Upper lobe of left lung (tissue), 6 donors: ENCODE data around the gene CD164L2. TPM values are rescaled to one million over a fixed set of nuclear protein-coding genes. Genes with fewer than 3 reads are reported as not detected.

Experiments
- ATAC-seq, 2 donors: fragments of 200-7000 bp; cut with Tn5 transposase; one replicate each; pipeline ENCODE4 v1.9.1; 2022; ENCODE audit warnings: mild to moderate bottlenecking in 2 of 2, moderate library complexity in 2 of 2; ENCODE audit not compliant: low FRiP score in 2 of 2
- DNase-seq, 2 donors: peaks; one replicate each; pipeline ENCODE4 v3.0.0-alpha.2; 2019 to 2020
- H3K27ac ChIP-seq, 4 donors: fragments of 200-600 bp; sonication (generic); one replicate each; pipeline ENCODE4 v1.5.1; 2016 to 2019
- H3K27me3 ChIP-seq, 4 donors: fragments of 200-600 bp; sonication (generic); one replicate each; pipeline ENCODE4 v1.5.1; 2017 to 2019
- H3K36me3 ChIP-seq, 4 donors: fragments of 200-600 bp; sonication (generic); one replicate each; pipeline ENCODE4 v1.5.1; 2016 to 2019
- H3K4me1 ChIP-seq, 4 donors: fragments of 200-600 bp; sonication (generic); one replicate each; pipeline ENCODE4 v1.5.1; 2018 to 2019
- H3K4me3 ChIP-seq, 4 donors: fragments of 200-600 bp; sonication (generic); one replicate each; pipeline ENCODE4 v1.5.1; 2017 to 2019; ENCODE audit warnings: mild to moderate bottlenecking in 2 of 4, moderate library complexity in 1 of 4
- H3K9me3 ChIP-seq, 4 donors: fragments of 200-600 bp; sonication (generic); one replicate each; pipeline ENCODE4 v1.5.1; 2018 to 2019
- EP300 ChIP-seq, 4 donors: sonication (generic); formaldehyde crosslinking; IDR thresholded peaks; one replicate each; pipeline ENCODE4 v1.5.1; 2017; ENCODE audit warnings: antibody characterized with exemption in 4 of 4, control low read depth in 2 of 4
- POLR2A ChIP-seq, 4 donors: fragments of 450-650 bp; IDR thresholded peaks; one replicate each; pipeline ENCODE4 v1.5.1; 2016 to 2017; ENCODE audit warnings: antibody characterized with exemption in 4 of 4, mild to moderate bottlenecking in 2 of 4
- POLR2AphosphoS5 ChIP-seq, 2 donors: sonication (generic); formaldehyde crosslinking; IDR thresholded peaks; one replicate each; pipeline ENCODE4 v1.5.1; 2017; ENCODE audit warnings: antibody characterized with exemption in 2 of 2
- WGBS, 2 donors: methylation state at CpG; one replicate each; pipeline ENCODE4 v1.1.5; 2017 to 2018; 5-methylcytosine and 5-hydroxymethylcytosine counted together
- total RNA-seq, 6 donors: library from RNA; depleted of rRNA in 4 of 6; stranded (reverse); fragments of >200 nt in 4 of 6; gene quantifications; one replicate each; pipeline versions ENCODE4 v1.1.0 to v1.2.1, GENCODE V29; 2016 to 2021
- TF ChIP-seq, protein P1 (sequence below), 6 experiments: fragments of 450-650 bp in 4 of 6; fragments of 200-600 bp in 2 of 6; sonication (generic) in 2 of 6; IDR thresholded peaks; one replicate each; pipeline ENCODE4 v1.5.1; 2016 to 2019; ENCODE audit warnings: antibody characterized with exemption in 6 of 6
- donor health status: DM: no; HTN: no; CAD: no; lungs with moderate emphysema.
- donor health status: DM: no; HTN: yes; CAD: no; lungs with severe emphysema.

The CD164L2 gene
- total RNA-seq, 6 donors from 2014 or later: 2.3 to 12.3 (median 5.5) TPM

DNA sequence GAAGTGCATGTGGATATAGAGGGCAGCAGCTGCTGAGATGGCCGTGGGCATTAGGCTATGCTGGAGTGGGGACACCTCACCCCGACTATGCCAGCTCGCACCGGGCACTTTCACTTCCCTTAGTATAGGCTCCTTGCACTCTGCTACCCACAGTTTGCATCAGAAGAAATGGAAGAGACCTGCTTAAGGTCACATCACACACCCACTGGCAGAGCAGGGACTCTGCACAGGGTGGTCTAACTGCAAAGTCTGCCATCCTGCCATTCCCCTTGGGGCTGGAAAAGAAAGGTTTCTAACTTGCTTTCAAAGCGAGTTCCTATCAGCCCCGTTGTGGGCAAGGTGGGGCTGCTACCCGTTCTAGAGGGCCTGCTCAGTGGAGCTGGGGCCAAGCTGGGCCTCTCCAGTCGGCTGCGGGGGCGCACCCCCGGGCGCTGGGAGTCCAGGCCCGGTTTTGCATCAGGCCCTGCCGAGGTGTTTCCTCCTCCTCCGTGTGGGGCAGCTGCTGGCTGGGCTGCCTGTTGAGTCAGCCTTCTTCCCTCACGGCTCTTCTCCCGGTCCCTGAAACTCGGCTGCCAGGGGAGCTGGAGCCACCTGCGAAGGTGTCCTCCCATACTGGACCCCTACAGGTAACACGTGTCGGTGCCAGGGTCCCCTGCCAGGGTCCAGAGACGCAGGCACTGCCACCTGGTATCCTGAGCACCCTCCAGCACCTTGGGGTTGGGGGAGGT lies 41.4 kb downstream of the CD164L2 start, which contains the start of gene SYTL1:
Gene SYTL1 (plus strand): TSS at position 498 of the 728 bp plus-strand sequence. CDS start 3,313 bp downstream, outside the sequence.
- peak; percentile 65 to 84 for ATAC-seq
- Histone ChIP-seq H3K4me1 (peaks cover 5 to 33% (median 24%) of the 10 kb centered on the region in 4 donors), H3K9me3 (no peaks in the 10 kb centered on the region), H3K36me3 (peaks cover 0 to 11% (median 5%) of the 10 kb centered on the region in 4 donors), H3K27ac (peak within 1 kb of the TSS; percentile 68 to 91 (median 89)), H3K4me3 (peak within 1 kb of the TSS; percentile 35 to 57 (median 47)), H3K27me3 (no peaks in the 10 kb centered on the region)
- DNase-seq: peak; percentile 80 to 90
- peak in 1 of 2 donors; percentile 43 for TF ChIP-seq POLR2AphosphoS5 (IDR thresholded peaks at IDR 0.05)
- TF ChIP-seq EP300 (IDR thresholded peaks at IDR 0.05): no peak
- peak in 1 of 4 donors; percentile 46 for TF ChIP-seq POLR2A (IDR thresholded peaks at IDR 0.05)
- TF ChIP-seq, protein P1, sequence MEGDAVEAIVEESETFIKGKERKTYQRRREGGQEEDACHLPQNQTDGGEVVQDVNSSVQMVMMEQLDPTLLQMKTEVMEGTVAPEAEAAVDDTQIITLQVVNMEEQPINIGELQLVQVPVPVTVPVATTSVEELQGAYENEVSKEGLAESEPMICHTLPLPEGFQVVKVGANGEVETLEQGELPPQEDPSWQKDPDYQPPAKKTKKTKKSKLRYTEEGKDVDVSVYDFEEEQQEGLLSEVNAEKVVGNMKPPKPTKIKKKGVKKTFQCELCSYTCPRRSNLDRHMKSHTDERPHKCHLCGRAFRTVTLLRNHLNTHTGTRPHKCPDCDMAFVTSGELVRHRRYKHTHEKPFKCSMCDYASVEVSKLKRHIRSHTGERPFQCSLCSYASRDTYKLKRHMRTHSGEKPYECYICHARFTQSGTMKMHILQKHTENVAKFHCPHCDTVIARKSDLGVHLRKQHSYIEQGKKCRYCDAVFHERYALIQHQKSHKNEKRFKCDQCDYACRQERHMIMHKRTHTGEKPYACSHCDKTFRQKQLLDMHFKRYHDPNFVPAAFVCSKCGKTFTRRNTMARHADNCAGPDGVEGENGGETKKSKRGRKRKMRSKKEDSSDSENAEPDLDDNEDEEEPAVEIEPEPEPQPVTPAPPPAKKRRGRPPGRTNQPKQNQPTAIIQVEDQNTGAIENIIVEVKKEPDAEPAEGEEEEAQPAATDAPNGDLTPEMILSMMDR (IDR thresholded peaks at IDR 0.05): no peak
- WGBS, 2 donors: 24 to 26% methylated on average over 3 to 17 of the region's 22 CpGs

DNA sequence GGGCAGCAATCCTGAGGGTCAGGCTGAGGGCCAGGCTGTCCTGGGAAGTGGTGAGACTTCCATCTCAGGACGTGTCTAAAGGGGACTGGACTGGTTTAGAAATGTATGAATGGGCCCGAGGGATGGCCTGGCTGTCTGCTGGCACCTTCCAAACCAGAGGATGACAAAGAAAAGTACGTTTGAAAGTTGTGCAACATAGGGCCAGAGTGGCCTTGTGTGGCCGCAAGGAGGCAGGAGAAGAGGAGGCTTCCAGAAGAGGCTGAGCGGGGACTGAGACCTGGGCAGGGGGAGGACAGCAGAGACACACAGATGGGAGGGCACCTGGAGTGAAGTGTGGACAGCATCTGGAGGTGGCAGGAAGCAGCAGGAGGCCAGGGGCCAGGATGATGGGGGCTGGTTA lies 43.9 kb downstream of the CD164L2 start:
- H3K4me3 ChIP-seq: no peak overlapping the region
- H3K4me1 ChIP-seq: peaks cover 5 to 33% (median 23%) of the 10 kb centered on the region in 4 donors
- H3K27ac ChIP-seq: no peak overlapping the region
- TF ChIP-seq, protein P1 (IDR thresholded peaks at IDR 0.05): no peak
- no peak for TF ChIP-seq EP300 (IDR thresholded peaks at IDR 0.05)
- TF ChIP-seq POLR2AphosphoS5 (IDR thresholded peaks at IDR 0.05): no peak
- no peak for TF ChIP-seq POLR2A (IDR thresholded peaks at IDR 0.05)
- 55 to 56% methylated on average over 5 of the region's 5 CpGs for WGBS, 2 donors
- DNase-seq (no peak), ATAC-seq (no peak)
- H3K9me3 ChIP-seq: no peaks in the 10 kb centered on the region
- peaks cover 4 to 36% (median 30%) of the 10 kb centered on the region in 4 donors for H3K36me3 ChIP-seq
- no peaks in the 10 kb centered on the region for H3K27me3 ChIP-seq

DNA sequence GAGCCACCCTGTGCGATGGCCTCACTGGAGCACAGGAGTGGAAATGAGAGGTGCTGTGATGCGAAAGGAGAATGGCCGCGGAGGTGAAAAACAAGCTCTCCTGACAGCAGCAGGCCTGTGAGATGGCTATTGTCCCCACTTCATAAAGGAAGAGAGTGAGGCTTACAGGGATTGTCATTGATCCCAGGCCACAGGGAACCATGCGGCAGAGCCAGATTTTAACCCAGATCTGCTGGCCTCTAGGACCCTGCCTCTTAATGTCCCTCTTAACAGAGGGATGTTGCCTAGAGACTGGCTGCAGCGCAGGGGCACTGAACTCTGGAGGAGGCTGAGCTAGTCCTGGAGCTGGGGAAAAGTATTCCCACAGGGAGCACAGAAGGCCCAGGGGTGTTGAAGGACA lies 44.4 kb downstream of the CD164L2 start:
- Histone ChIP-seq H3K27me3 (no peaks in the 10 kb centered on the region), H3K27ac (no peak overlapping the region), H3K36me3 (peaks cover 9 to 40% (median 34%) of the 10 kb centered on the region in 4 donors), H3K4me1 (peaks cover 5 to 30% (median 21%) of the 10 kb centered on the region in 4 donors), H3K4me3 (no peak overlapping the region), H3K9me3 (no peaks in the 10 kb centered on the region)
- TF ChIP-seq POLR2A (IDR thresholded peaks at IDR 0.05): no peak
- TF ChIP-seq, protein P1 (IDR thresholded peaks at IDR 0.05): no peak
- no peak for TF ChIP-seq POLR2AphosphoS5 (IDR thresholded peaks at IDR 0.05)
- TF ChIP-seq EP300 (IDR thresholded peaks at IDR 0.05): no peak
- WGBS, 2 donors: 87 to 92% methylated on average over 6 of the region's 6 CpGs
- no peak for DNase-seq
- no peak for ATAC-seq

DNA sequence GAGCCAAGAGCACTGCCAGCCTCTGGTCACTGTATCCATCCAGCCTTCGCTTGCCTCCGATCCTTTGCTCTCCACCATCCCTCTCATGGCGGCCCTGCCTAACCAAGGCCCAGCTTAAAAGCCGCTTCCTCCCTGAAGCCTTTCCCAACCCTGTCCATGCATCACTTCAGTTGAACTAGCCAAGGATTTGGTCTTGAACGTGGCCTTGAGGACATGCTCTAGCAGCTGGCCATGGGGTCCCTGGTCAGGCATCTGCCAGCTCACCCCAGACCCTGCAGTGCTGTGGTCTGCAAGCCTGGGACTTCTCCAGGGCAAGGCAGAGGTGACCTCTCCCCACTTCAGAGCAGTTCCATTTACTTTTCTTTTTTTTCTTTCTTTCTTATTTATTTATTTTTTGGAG lies 46.4 kb downstream of the CD164L2 start:
- Histone ChIP-seq H3K36me3 (peaks cover 13 to 60% (median 51%) of the 10 kb centered on the region in 4 donors), H3K4me3 (no peak overlapping the region), H3K4me1 (peaks cover 2 to 17% (median 14%) of the 10 kb centered on the region in 4 donors), H3K27me3 (no peaks in the 10 kb centered on the region), H3K27ac (no peak overlapping the region), H3K9me3 (no peaks in the 10 kb centered on the region)
- TF ChIP-seq EP300 (IDR thresholded peaks at IDR 0.05): no peak
- no peak for TF ChIP-seq POLR2AphosphoS5 (IDR thresholded peaks at IDR 0.05)
- TF ChIP-seq, protein P1 (IDR thresholded peaks at IDR 0.05): no peak
- no peak for TF ChIP-seq POLR2A (IDR thresholded peaks at IDR 0.05)
- 94% methylated on average over 5 of the region's 5 CpGs for WGBS, 2 donors
- no peak for ATAC-seq
- DNase-seq: no peak
